Right kidney (tissue), 1 donor: ENCODE measurements around the gene RBM5.

Experiments used
- DNase-seq: peaks from one replicate; pipeline ENCODE4 v3.0.0-alpha.2; 2016

The RBM5 gene

GRCh38 chr3:50138266-50139200, 49.8 kb downstream of the RBM5 start:
- peak; percentile 69 for DNase-seq

GRCh38 chr3:50139308-50139707, 50.6 kb downstream of the RBM5 start:
- no peak for DNase-seq

GRCh38 chr3:50139718-50140423, 51.2 kb downstream of the RBM5 start:
- DNase-seq, result no peak

GRCh38 chr3:50140990-50141389, 52.3 kb downstream of the RBM5 start:
- DNase-seq, result no peak

GRCh38 chr3:50146316-50146901, 57.7 kb downstream of the RBM5 start:
- DNase-seq, result no peak

GRCh38 chr3:50147016-50147415, 58.3 kb downstream of the RBM5 start:
- DNase-seq, result no peak

GRCh38 chr3:50147447-50147846, 58.7 kb downstream of the RBM5 start:
- DNase-seq, result no peak

GRCh38 chr3:50147861-50148260, 59.1 kb downstream of the RBM5 start:
- DNase-seq, result no peak

- DNase-seq, result no peak
These were observed 61.7 kb downstream of the RBM5 start for GRCh38 chr3:50150404-50150750.

- peak; percentile 74 for DNase-seq
These were observed 62.4 kb downstream of the RBM5 start for GRCh38 chr3:50150863-50151686.

GRCh38 chr3:50151728-50152127, 63.0 kb downstream of the RBM5 start:
- no peak for DNase-seq

- DNase-seq, result no peak
These were observed 65.2 kb downstream of the RBM5 start for GRCh38 chr3:50153782-50154475.

- DNase-seq, result peak; percentile 82
These were observed 65.7 kb downstream of the RBM5 start for GRCh38 chr3:50154476-50154839.

GRCh38 chr3:50154840-50155490, 66.2 kb downstream of the RBM5 start, which contains the start of gene SEMA3F:
SEMA3F (plus strand) TSS chr3:50155324; CDS start chr3:50159623, 4,299 bp downstream.
- DNase-seq, result peak; percentile 90

- peak; percentile 71 for DNase-seq
These were observed 66.8 kb downstream of the RBM5 start for GRCh38 chr3:50155491-50155878.

GRCh38 chr3:50155891-50156290, 67.2 kb downstream of the RBM5 start:
- DNase-seq, result no peak

- peak; percentile 68 for DNase-seq
These were observed 68.1 kb downstream of the RBM5 start for GRCh38 chr3:50156549-50157493.

GRCh38 chr3:50157827-50158529, 69.3 kb downstream of the RBM5 start:
- no peak for DNase-seq

GRCh38 chr3:50158530-50159146, 69.9 kb downstream of the RBM5 start:
- DNase-seq, result no peak
